ENCODE data around the gene ACCSL. TPM values are rescaled to one million over a fixed set of nuclear protein-coding genes. Genes with fewer than 3 reads are reported as not detected.

ACCSL gene
- total and polyA plus RNA-seq, 2 donors from 2014 or later, result not detected

- DNase-seq (no peak), FAIRE-seq (no peak)
- no peak overlapping the region for H3K4me3 ChIP-seq (ENCODE audit: low read length in 3 of 3)
- TF ChIP-seq CTCF (IDR thresholded peaks at IDR 0.05; ENCODE audit: borderline replicate concordance, extremely low read depth, insufficient read depth), result no peak
- intact Hi-C loops (cut with DNase I), result no loop called here
- no peaks in the 10 kb centered on the region for H3K9me3 ChIP-seq (ENCODE audit: control insufficient read depth in 2 of 3, insufficient read depth in 1 of 3, low read length in 3 of 3)
- H3K4me1 ChIP-seq (ENCODE audit: control insufficient read depth in 2 of 3, insufficient read depth in 2 of 3, low read depth in 1 of 3, low read length in 3 of 3), result no peaks in the 10 kb centered on the region
- H3K27ac ChIP-seq (ENCODE audit: low read depth in 2 of 2, low read length in 2 of 2), result no peak overlapping the region
- no peak overlapping the region for H3K9ac ChIP-seq (ENCODE audit: low read length in 3 of 3)
- H3K27me3 ChIP-seq (ENCODE audit: control insufficient read depth, insufficient read depth, low read length), result no peaks in the 10 kb centered on the region
- H3K36me3 ChIP-seq (ENCODE audit: control insufficient read depth in 2 of 3, insufficient read depth in 3 of 3, low read length in 3 of 3), result no peaks in the 10 kb centered on the region
These were observed 41.1 kb downstream of the ACCSL start for GRCh38 chr11:44088871-44089270.

GRCh38 chr11:44090539-44090938 lies 42.8 kb downstream of the ACCSL start:
- Histone ChIP-seq H3K9ac (ENCODE audit: low read length in 3 of 3) (no peak overlapping the region), H3K4me3 (ENCODE audit: low read length in 3 of 3) (no peak overlapping the region), H3K27me3 (ENCODE audit: control insufficient read depth, insufficient read depth, low read length) (no peaks in the 10 kb centered on the region), H3K36me3 (ENCODE audit: control insufficient read depth in 2 of 3, insufficient read depth in 3 of 3, low read length in 3 of 3) (no peaks in the 10 kb centered on the region), H3K27ac (ENCODE audit: low read depth in 2 of 2, low read length in 2 of 2) (no peak overlapping the region), H3K4me1 (ENCODE audit: control insufficient read depth in 2 of 3, insufficient read depth in 2 of 3, low read depth in 1 of 3, low read length in 3 of 3) (peaks cover 0 to 5% (median 0%) of the 10 kb centered on the region in 3 donors), H3K9me3 (ENCODE audit: control insufficient read depth in 2 of 3, insufficient read depth in 1 of 3, low read length in 3 of 3) (no peaks in the 10 kb centered on the region)
- no peak for TF ChIP-seq CTCF (IDR thresholded peaks at IDR 0.05; ENCODE audit: borderline replicate concordance, extremely low read depth, insufficient read depth)
- DNase-seq (no peak), FAIRE-seq (no peak)
- intact Hi-C loops (cut with DNase I), result no loop called here

- TF ChIP-seq CTCF (IDR thresholded peaks at IDR 0.05; ENCODE audit: borderline replicate concordance, extremely low read depth, insufficient read depth), result peak; percentile 78
- Histone ChIP-seq H3K9ac (ENCODE audit: low read length in 3 of 3) (no peak overlapping the region), H3K9me3 (ENCODE audit: control insufficient read depth in 2 of 3, insufficient read depth in 1 of 3, low read length in 3 of 3) (no peaks in the 10 kb centered on the region), H3K27me3 (ENCODE audit: control insufficient read depth, insufficient read depth, low read length) (no peaks in the 10 kb centered on the region), H3K36me3 (ENCODE audit: control insufficient read depth in 2 of 3, insufficient read depth in 3 of 3, low read length in 3 of 3) (no peaks in the 10 kb centered on the region), H3K27ac (ENCODE audit: low read depth in 2 of 2, low read length in 2 of 2) (no peak overlapping the region), H3K4me3 (ENCODE audit: low read length in 3 of 3) (no peak overlapping the region), H3K4me1 (ENCODE audit: control insufficient read depth in 2 of 3, insufficient read depth in 2 of 3, low read depth in 1 of 3, low read length in 3 of 3) (peaks cover 0 to 8% (median 0%) of the 10 kb centered on the region in 3 donors)
- intact Hi-C loops (cut with DNase I), result no loop called here
- FAIRE-seq, result no peak
- DNase-seq, result peak in 4 of 5 donors; percentile 75 to 94 (median 82)
These were observed 46.6 kb downstream of the ACCSL start for GRCh38 chr11:44094260-44094868.
